Measurements from ENCODE around the gene DDX10. TPM values are rescaled to one million over a fixed set of nuclear protein-coding genes. Genes with fewer than 3 reads are reported as not detected.
A peak's percentile ranks its signal among the peaks of the same experiment; 100 is the strongest.

Gene DDX10
- total and polyA plus RNA-seq, 2 experiments from 2014 or later = 32.4 to 37.8 TPM

DNA sequence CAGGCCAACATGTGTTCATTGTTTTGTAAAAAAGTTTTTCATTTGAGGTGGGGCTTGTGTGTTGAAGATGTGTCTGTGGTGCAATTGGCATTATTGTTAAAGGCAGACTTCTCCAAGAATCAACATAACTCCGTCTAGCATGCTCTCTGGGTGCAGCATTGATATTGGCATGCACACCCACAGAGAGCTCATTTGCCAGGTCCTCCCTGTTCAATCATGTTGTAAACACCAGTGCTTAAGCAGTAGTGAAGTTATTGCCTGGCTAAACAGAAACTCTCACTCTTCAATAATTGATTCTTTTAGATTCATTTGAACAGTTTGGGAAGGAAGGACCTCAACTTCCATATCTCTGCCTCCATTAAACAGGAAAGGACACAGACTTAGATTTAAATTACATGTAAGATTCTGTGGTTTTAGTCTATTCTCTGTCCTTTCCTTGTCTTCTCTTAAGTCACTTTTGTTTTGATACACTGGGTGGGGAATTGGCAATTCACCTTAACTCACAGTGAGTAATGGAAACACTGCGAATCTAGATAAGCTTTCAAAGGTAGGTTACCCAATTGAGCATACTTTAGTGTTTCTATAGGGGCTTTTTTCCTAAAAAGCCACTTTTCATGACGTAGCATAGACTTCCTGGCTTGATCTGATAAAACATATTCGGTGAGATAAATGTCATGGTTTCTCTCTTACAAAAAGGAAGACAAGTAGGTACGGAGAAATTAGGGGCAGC lies 40.5 kb upstream of the DDX10 start:
- Mint-ChIP-seq H3K27me3 (ENCODE audit: insufficient read depth, low read depth, poor library complexity) (no peaks in the 10 kb centered on the region), H3K4me3 (no peak overlapping the region), H3K27ac (no peak overlapping the region), H3K9me3 (peaks cover 21% of the 10 kb centered on the region), H3K4me1 (peaks cover 10% of the 10 kb centered on the region; the same call in 2 of the 3 replicates), H3K36me3 (ENCODE audit: low read depth) (peaks cover 18% of the 10 kb centered on the region)
- H4K20me1 ChIP-seq (replicated peaks; ENCODE audit: insufficient read depth) = no peaks in the 10 kb centered on the region
- H3K9me2 ChIP-seq (ENCODE audit: insufficient read depth) = no peaks in the 10 kb centered on the region
- DNase-seq (ENCODE audit: low spot score) (no peak), ATAC-seq (no peak)
- no peaks in the 10 kb centered on the region; the same call in 1 of the 2 replicates for H3K36me3 ChIP-seq (ENCODE audit: insufficient read depth)
- H3F3A ChIP-seq (replicated peaks; ENCODE audit: low read depth) = no peaks in the 10 kb centered on the region
- peak overlapping the region; percentile 14; the same call in 1 of the 2 replicates for H2AFZ ChIP-seq
- no peaks in the 10 kb centered on the region for H3K79me2 ChIP-seq (replicated peaks; ENCODE audit: insufficient read depth)
- no peak overlapping the region for H3K27ac ChIP-seq (ENCODE audit: low read depth)
- H3K4me3 ChIP-seq = no peak overlapping the region
- no peaks in the 10 kb centered on the region for H3K27me3 ChIP-seq (ENCODE audit: insufficient read depth)
- no peak overlapping the region for H3K4me2 ChIP-seq
- TF ChIP-seq POLR2AphosphoS5 (IDR thresholded peaks at IDR 0.05; ENCODE audit: low read depth) = no peak
- TF ChIP-seq CTCF (conservative IDR thresholded peaks at IDR 0.05; ENCODE audit: low read depth in 2 of 2) = no peak
- TF ChIP-seq ZNF114 (CRISPR knock-in tag; IDR thresholded peaks at IDR 0.05) = no peak
- TF ChIP-seq EZH2phosphoT487 (IDR thresholded peaks at IDR 0.05; ENCODE audit: unreplicated experiment) = no peak
- no peak for TF ChIP-seq ZNF462 (CRISPR knock-in tag; IDR thresholded peaks at IDR 0.05)
- TF ChIP-seq CREB1 (CRISPR knock-in tag; IDR thresholded peaks at IDR 0.05; ENCODE audit: low read depth) = no peak
- TF ChIP-seq, protein P1, sequence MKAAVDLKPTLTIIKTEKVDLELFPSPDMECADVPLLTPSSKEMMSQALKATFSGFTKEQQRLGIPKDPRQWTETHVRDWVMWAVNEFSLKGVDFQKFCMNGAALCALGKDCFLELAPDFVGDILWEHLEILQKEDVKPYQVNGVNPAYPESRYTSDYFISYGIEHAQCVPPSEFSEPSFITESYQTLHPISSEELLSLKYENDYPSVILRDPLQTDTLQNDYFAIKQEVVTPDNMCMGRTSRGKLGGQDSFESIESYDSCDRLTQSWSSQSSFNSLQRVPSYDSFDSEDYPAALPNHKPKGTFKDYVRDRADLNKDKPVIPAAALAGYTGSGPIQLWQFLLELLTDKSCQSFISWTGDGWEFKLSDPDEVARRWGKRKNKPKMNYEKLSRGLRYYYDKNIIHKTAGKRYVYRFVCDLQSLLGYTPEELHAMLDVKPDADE (IDR thresholded peaks at IDR 0.05) = no peak
- peaks cover 4% of the 10 kb centered on the region; the same call in 1 of the 2 replicates for H3K4me1 ChIP-seq (ENCODE audit: insufficient read depth)
